Mucosa of descending colon (tissue), 3 donors: ENCODE data around the gene ADCYAP1R1. TPM values are rescaled to one million over a fixed set of nuclear protein-coding genes. Genes with fewer than 3 reads are reported as not detected.

Experiments
- ATAC-seq: fragments of 200-7000 bp; cut with Tn5 transposase; one replicate; pipeline ENCODE4 v1.9.1; 2020; ENCODE audit warnings: mild to moderate bottlenecking, moderate library complexity
- DNase-seq, 3 donors: peaks; one replicate each; pipeline ENCODE4 v3.0.0-alpha.2; 2020
- H3K36me3 ChIP-seq: fragments of 200-600 bp; one replicate; pipeline ENCODE4 v1.8.0; 2021; ENCODE audit warnings: low read depth, mild to moderate bottlenecking
- H3K4me1 ChIP-seq: fragments of 200-600 bp; one replicate; pipeline ENCODE4 v1.8.0; 2021; ENCODE audit warnings: low read depth, mild to moderate bottlenecking
- H3K4me3 ChIP-seq: fragments of 200-600 bp; one replicate; pipeline ENCODE4 v1.8.0; 2021; ENCODE audit warnings: mild to moderate bottlenecking
- H3K9me3 ChIP-seq: fragments of 200-600 bp; one replicate; pipeline ENCODE4 v1.8.0; 2021; ENCODE audit warnings: mild to moderate bottlenecking
- CTCF ChIP-seq: fragments of 200-600 bp; IDR thresholded peaks from one replicate; pipeline ENCODE4 v1.8.0; 2022; ENCODE audit warnings: antibody characterized with exemption, mild to moderate bottlenecking
- intact Hi-C, 2 donors: fragments of 100-400 bp; cut with DNase I in 1 of 2; cut with micrococcal nuclease in 1 of 2; formaldehyde crosslinking; loops; one replicate each; pipeline versions ENCODE4 v1.11.0 to v1.11.1; 2022; cut with DNase I, micrococcal nuclease
- total RNA-seq, 3 donors: library from RNA; stranded (reverse); fragmentation: NEBNext Ultra II Directional in 2 of 3; extraction: Animal tissue kit (Norgen Biotek cat#: 25700) in 2 of 3; gene quantifications; one replicate each; pipeline versions ENCODE4 v1.2.1 to v1.2.4, GENCODE V29; 2021 to 2023
- donor health status: DM: no; HTN: no; CAD: no; lungs with moderate emphysema.
- donor health status: DM: no; HTN: no; CAD: no.
- donor health status: DM: no; HTN: yes; CAD: no.

Gene ADCYAP1R1
- total RNA-seq, 3 donors from 2014 or later: 0.26 to 15.0 (median 2.2) TPM

DNA sequence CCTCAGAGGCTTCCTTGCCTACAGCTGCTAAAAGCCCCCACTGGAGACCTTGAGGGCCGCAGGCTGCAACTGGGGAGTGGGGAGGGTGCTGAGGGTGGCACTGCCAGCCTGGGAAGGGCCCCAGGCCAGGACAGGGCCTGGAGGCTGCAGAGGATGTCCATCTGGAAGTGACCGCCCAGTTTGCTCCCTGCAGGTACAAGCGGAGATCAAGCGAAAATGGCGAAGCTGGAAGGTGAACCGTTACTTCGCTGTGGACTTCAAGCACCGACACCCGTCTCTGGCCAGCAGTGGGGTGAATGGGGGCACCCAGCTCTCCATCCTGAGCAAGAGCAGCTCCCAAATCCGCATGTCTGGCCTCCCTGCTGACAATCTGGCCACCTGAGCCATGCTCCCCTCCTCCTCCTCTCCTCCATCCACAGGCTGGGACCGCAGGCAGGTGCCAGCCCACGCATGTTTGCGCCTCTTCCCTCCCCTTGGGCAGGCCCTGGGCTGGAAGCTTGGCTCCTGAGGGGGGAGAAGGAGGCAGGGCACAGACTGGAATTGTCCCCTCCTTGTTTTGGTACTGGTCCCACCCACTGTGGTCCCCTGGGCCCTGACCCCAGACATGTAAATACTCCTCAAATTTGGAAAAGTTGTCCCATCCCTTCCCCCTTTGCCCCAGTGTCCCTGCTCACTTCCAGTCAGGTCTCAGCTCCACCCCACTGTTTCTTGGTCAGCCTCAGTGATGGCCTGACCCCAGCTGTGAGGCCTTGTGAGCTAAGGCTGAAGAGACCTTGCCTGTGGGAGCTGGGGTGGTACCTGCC, 54.4 kb downstream of the ADCYAP1R1 start:
- intact Hi-C loops: no loop called here

GRCh38 chr7:31107106-31108090, 55.3 kb downstream of the ADCYAP1R1 start:
- DNase-seq: no peak
- TF ChIP-seq CTCF: no peak
- H3K4me3 ChIP-seq: no peak overlapping the region
- no peak for ATAC-seq
- no peaks in the 10 kb centered on the region for H3K9me3 ChIP-seq
- H3K36me3 ChIP-seq: no peaks in the 10 kb centered on the region
- intact Hi-C loops: no loop called here
- H3K4me1 ChIP-seq: no peaks in the 10 kb centered on the region

More for the DNA sequence above, 54.4 kb downstream of the ADCYAP1R1 start:
- H3K9me3 ChIP-seq: no peaks in the 10 kb centered on the region
- no peaks in the 10 kb centered on the region for H3K36me3 ChIP-seq
- no peak for TF ChIP-seq CTCF
- ATAC-seq (no peak), DNase-seq (no peak)
- no peaks in the 10 kb centered on the region for H3K4me1 ChIP-seq
- H3K4me3 ChIP-seq: no peak overlapping the region

- no peak for TF ChIP-seq CTCF
- ATAC-seq (no peak), DNase-seq (no peak)
- intact Hi-C loops: no loop called here
- no peaks in the 10 kb centered on the region for H3K36me3 ChIP-seq
- H3K9me3 ChIP-seq: no peaks in the 10 kb centered on the region
- H3K4me1 ChIP-seq: no peaks in the 10 kb centered on the region
- H3K4me3 ChIP-seq: no peak overlapping the region
Measured at GRCh38 chr7:31108097-31108657, 56.1 kb downstream of the ADCYAP1R1 start.

- ATAC-seq: no peak
Measured at GRCh38 chr7:31109751-31110150, 57.6 kb downstream of the ADCYAP1R1 start.

More at GRCh38 chr7:31109751-31110150, 57.6 kb downstream of the ADCYAP1R1 start:
- Histone ChIP-seq H3K4me1 (no peaks in the 10 kb centered on the region), H3K4me3 (no peak overlapping the region), H3K36me3 (no peaks in the 10 kb centered on the region), H3K9me3 (no peaks in the 10 kb centered on the region)
- intact Hi-C loops: no loop called here
- no peak for TF ChIP-seq CTCF
- no peak for DNase-seq
